Ovary (tissue), 9 donors: ENCODE data around the gene IFT25. TPM values are rescaled to one million over a fixed set of nuclear protein-coding genes. Genes with fewer than 3 reads are reported as not detected.

Experiments used
- DNase-seq, 5 donors: peaks; one replicate each; pipeline ENCODE4 v3.0.0-alpha.2; 2019 to 2020
- H3K27ac ChIP-seq, 2 donors: fragments of 200-600 bp; one replicate each; pipeline versions ENCODE4 v1.5.1 to v1.8.0; 2019 to 2022
- H3K27me3 ChIP-seq: fragments of 200-600 bp; one replicate; pipeline ENCODE4 v1.8.0; 2022
- H3K36me3 ChIP-seq: fragments of 200-600 bp; sonication (generic); one replicate; pipeline ENCODE4 v1.5.1; 2019
- H3K4me1 ChIP-seq: one replicate; pipeline ENCODE4 v1.8.1; 2013; ENCODE audit warnings: mild to moderate bottlenecking, moderate library complexity; ENCODE audit not compliant: insufficient read depth
- H3K4me3 ChIP-seq: fragments of 200-600 bp; sonication (generic); one replicate; pipeline ENCODE4 v1.5.1; 2017
- H3K9me3 ChIP-seq, 2 donors: fragments of 200-600 bp in 1 of 2; sonication (generic) in 1 of 2; one replicate each; pipeline versions ENCODE4 v1.5.1 to v1.8.1; 2013 to 2019; ENCODE audit warnings: mild to moderate bottlenecking in 1 of 2, moderate library complexity in 1 of 2
- EP300 ChIP-seq: sonication (generic); formaldehyde crosslinking; IDR thresholded peaks from one replicate; pipeline ENCODE4 v1.6.1; 2017; ENCODE audit warnings: antibody characterized with exemption
- POLR2A ChIP-seq: fragments of 450-650 bp; IDR thresholded peaks from one replicate; pipeline ENCODE4 v1.6.1; 2017; ENCODE audit warnings: antibody characterized with exemption, mild to moderate bottlenecking, moderate library complexity
- WGBS, 3 donors: extraction: QIAGEN DNeasy Blood & Tissue Kit in 1 of 3; methylation state at CpG; one replicate each; pipeline versions ENCODE4 v1.1.5 to v1.1.7; 2013 to 2017; 5-methylcytosine and 5-hydroxymethylcytosine counted together
- intact Hi-C, 4 donors: fragments of 100-400 bp; cut with DNase I; formaldehyde crosslinking; loops; one replicate each; pipeline versions ENCODE4 v1.11.0 to v1.15.1; 2022 to 2023
- polyA plus RNA-seq, 2 donors: library from polyadenylated mRNA; stranded (reverse); fragments of 200-250 nt in 1 of 2; fragments of 350-450 nt in 1 of 2; fragmentation: Illumina TruSeq in 1 of 2; extraction: RNeasy Lipid Tissue Mini Kit (QIAGEN cat#74804) in 1 of 2; gene quantifications; one replicate each; pipeline ENCODE4 v1.2.3, GENCODE V29; 2013 to 2014
- total RNA-seq, 7 donors: library from RNA; depleted of rRNA in 2 of 7; stranded (reverse); fragments of >200 nt in 2 of 7; fragmentation: NEBNext Ultra II Directional in 3 of 7; extraction: Animal tissue kit (Norgen Biotek cat#: 25700) in 3 of 7; gene quantifications; one replicate each; pipeline versions ENCODE4 v1.1.0 to v1.2.4, GENCODE V29; 2016 to 2023
- TF ChIP-seq, protein P1 (sequence below), 3 donors: fragments of 450-650 bp in 2 of 3; fragments of 200-600 bp in 1 of 3; IDR thresholded peaks; one replicate each; pipeline versions ENCODE4 v1.5.1 to v1.8.0; 2016 to 2022; ENCODE audit warnings: antibody characterized with exemption in 3 of 3, mild to moderate bottlenecking in 1 of 3
- donor health status: DM: no; HTN: no; CAD: no; lungs with moderate emphysema.
- donor health status: DM: no; HTN: no; CAD: no.
- donor health status: Bipolar disorder and iron deficiency.
- donor health status: DM: yes; HTN: yes; CAD: no.
- donor health status: DM: no; HTN: no; CAD: no.
- donor health status: DM: yes; HTN: yes; CAD: no.

The IFT25 gene
- total and polyA plus RNA-seq, 9 donors = 24.2 to 39.4 (median 28.5) TPM

GRCh38 chr1:53963460-53963859, 18.0 kb upstream of the IFT25 start:
- Histone ChIP-seq H3K4me3 (no peak overlapping the region), H3K4me1 (no peaks in the 10 kb centered on the region), H3K27ac (no peak overlapping the region), H3K36me3 (no peaks in the 10 kb centered on the region), H3K9me3 (no peaks in the 10 kb centered on the region), H3K27me3 (no peaks in the 10 kb centered on the region)
- no peak for DNase-seq
- TF ChIP-seq POLR2A (no peak), EP300 (no peak)
- TF ChIP-seq, protein P1, sequence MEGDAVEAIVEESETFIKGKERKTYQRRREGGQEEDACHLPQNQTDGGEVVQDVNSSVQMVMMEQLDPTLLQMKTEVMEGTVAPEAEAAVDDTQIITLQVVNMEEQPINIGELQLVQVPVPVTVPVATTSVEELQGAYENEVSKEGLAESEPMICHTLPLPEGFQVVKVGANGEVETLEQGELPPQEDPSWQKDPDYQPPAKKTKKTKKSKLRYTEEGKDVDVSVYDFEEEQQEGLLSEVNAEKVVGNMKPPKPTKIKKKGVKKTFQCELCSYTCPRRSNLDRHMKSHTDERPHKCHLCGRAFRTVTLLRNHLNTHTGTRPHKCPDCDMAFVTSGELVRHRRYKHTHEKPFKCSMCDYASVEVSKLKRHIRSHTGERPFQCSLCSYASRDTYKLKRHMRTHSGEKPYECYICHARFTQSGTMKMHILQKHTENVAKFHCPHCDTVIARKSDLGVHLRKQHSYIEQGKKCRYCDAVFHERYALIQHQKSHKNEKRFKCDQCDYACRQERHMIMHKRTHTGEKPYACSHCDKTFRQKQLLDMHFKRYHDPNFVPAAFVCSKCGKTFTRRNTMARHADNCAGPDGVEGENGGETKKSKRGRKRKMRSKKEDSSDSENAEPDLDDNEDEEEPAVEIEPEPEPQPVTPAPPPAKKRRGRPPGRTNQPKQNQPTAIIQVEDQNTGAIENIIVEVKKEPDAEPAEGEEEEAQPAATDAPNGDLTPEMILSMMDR (IDR thresholded peaks at IDR 0.05) = no peak
- WGBS, 3 donors = 88 to 93% (median 92%) methylated on average over 4 of the region's 4 CpGs
- intact Hi-C loops = no loop called here

- intact Hi-C loops = no loop called here
- WGBS, 3 donors = 91 to 93% (median 92%) methylated on average over 4 of the region's 4 CpGs
These were observed 16.9 kb upstream of the IFT25 start for GRCh38 chr1:53962395-53962794.

GRCh38 chr1:53959664-53960250, 14.3 kb upstream of the IFT25 start:
- no peak for DNase-seq
- Histone ChIP-seq H3K4me1 (no peaks in the 10 kb centered on the region), H3K4me3 (no peak overlapping the region), H3K27me3 (no peaks in the 10 kb centered on the region), H3K27ac (no peak overlapping the region), H3K9me3 (no peaks in the 10 kb centered on the region), H3K36me3 (no peaks in the 10 kb centered on the region)
- intact Hi-C loops = loop anchor here in 1 of 4 donors (10.0 kb wide), 1 partner anchor 105 kb away; no protein-coding TSS in a partner anchor
- TF ChIP-seq, protein P1 (IDR thresholded peaks at IDR 0.05) = no peak
- TF ChIP-seq POLR2A (no peak), EP300 (no peak)

More at GRCh38 chr1:53962395-53962794, 16.9 kb upstream of the IFT25 start:
- no peaks in the 10 kb centered on the region for H3K9me3 ChIP-seq
- H3K4me3 ChIP-seq = no peak overlapping the region
- TF ChIP-seq POLR2A = no peak
- TF ChIP-seq, protein P1 (IDR thresholded peaks at IDR 0.05) = no peak
- no peak for TF ChIP-seq EP300
- DNase-seq = no peak
- no peaks in the 10 kb centered on the region for H3K27me3 ChIP-seq
- no peak overlapping the region for H3K27ac ChIP-seq
- no peaks in the 10 kb centered on the region for H3K36me3 ChIP-seq
- no peaks in the 10 kb centered on the region for H3K4me1 ChIP-seq

DNA sequence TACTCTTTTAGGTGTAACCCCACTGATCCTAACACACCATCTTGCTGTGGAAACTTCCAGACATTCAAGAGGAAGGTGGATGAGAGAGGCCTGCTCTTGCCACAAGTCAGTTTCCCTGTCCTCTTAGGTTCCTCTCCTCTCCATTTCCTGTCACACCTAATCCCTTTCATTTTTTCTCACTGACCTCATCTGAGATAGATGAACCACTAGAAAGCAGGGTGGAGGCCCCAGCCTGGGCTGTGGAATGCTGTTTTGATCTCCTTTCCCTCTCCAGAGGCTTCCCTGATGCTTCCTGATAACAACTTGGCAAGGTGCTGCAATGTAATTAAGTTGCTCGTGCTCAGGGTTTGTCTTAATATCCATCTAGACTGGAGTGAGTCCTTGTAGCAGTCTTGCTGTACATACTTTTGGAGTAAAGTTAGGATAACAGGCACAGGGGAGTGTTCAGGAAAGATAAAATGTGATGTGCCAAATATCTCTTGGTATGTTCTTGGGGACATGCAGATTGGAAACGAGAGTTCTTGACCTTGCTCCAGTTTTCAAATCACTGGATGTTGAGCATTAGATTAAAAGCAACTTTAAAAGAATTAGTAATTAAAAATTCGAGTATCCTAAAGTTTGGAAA, 11.8 kb upstream of the IFT25 start:
- intact Hi-C loops = loop anchor here in 1 of 4 donors (10.0 kb wide), 1 partner anchor 103 kb away; no protein-coding TSS in a partner anchor
- no peaks in the 10 kb centered on the region for H3K4me1 ChIP-seq
- TF ChIP-seq, protein P1 (IDR thresholded peaks at IDR 0.05) = no peak
- TF ChIP-seq POLR2A (no peak), EP300 (no peak)
- H3K36me3 ChIP-seq = no peaks in the 10 kb centered on the region
- no peaks in the 10 kb centered on the region for H3K9me3 ChIP-seq
- DNase-seq = no peak
- no peak overlapping the region for H3K27ac ChIP-seq
- WGBS, 3 donors = 26 to 36% (median 29%) methylated on average over 3 of the region's 3 CpGs
- no peak overlapping the region for H3K4me3 ChIP-seq
- H3K27me3 ChIP-seq = no peaks in the 10 kb centered on the region
